HEK293T (cell line): ENCODE data around the gene ELP1.

Experiments used
- ARNT ChIP-seq: fragments of 450-650 bp; IDR thresholded peaks from 2 replicates; pipeline ENCODE4 v1.6.1; 2017; ENCODE audit warnings: mild to moderate bottlenecking
- BHLHE40 ChIP-seq: fragments of 450-650 bp; IDR thresholded peaks from 2 replicates; pipeline ENCODE4 v1.6.1; 2016; ENCODE audit warnings: mild to moderate bottlenecking, moderate library complexity, borderline replicate concordance
- CTBP1 ChIP-seq: fragments of 450-650 bp; IDR thresholded peaks from 2 replicates; pipeline ENCODE4 v1.6.1; 2016; ENCODE audit warnings: borderline replicate concordance
- FOXA1 ChIP-seq: fragments of 450-650 bp; IDR thresholded peaks from 2 replicates; pipeline ENCODE4 v1.6.1; 2016; ENCODE audit warnings: mild to moderate bottlenecking
- FOXK2 ChIP-seq: fragments of 450-650 bp; IDR thresholded peaks from 2 replicates; pipeline ENCODE4 v1.6.1; 2016; ENCODE audit warnings: mild to moderate bottlenecking
- FOXM1 ChIP-seq: fragments of 450-650 bp; IDR thresholded peaks from 2 replicates; pipeline ENCODE4 v1.6.1; 2017; ENCODE audit warnings: mild to moderate bottlenecking, borderline replicate concordance
- HDGF ChIP-seq: fragments of 450-650 bp; IDR thresholded peaks from 2 replicates; pipeline ENCODE4 v1.6.1; 2017; ENCODE audit warnings: antibody characterized with exemption, borderline replicate concordance
- L3MBTL2 ChIP-seq: fragments of 450-650 bp; conservative IDR thresholded peaks from 2 replicates; pipeline ENCODE4 v1.6.1; 2016; ENCODE audit warnings: mild to moderate bottlenecking
- SP1 ChIP-seq: fragments of 450-650 bp; IDR thresholded peaks from 2 replicates; pipeline ENCODE4 v1.6.1; 2017
- SUZ12 ChIP-seq: fragments of 450-650 bp; IDR thresholded peaks from 2 replicates; pipeline ENCODE4 v1.6.1; 2016; ENCODE audit warnings: mild to moderate bottlenecking
- TARDBP ChIP-seq: fragments of 450-650 bp; IDR thresholded peaks from 2 replicates; pipeline ENCODE4 v1.6.1; 2016

DNA sequence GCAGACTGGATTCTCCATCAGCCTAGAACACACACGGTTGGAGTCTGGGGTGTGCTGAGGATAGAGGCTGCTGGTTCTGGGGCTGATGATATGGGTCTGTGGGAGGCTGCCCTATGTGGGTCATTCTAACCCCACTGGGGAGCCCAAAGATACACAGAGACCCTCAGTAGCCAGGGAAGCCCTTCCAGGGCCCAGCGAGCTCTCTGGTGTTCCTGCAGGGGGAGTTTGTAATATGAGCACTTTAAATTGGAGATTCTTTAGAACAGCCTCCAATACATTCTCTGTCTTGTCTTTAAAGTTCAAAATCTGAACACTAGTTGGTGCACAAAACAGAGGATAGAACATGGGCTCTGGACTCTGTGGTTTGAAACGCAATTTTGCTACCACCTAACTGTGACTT, 69.5 kb downstream of the ELP1 start:
- TF ChIP-seq TARDBP (no peak), FOXM1 (no peak), SP1 (no peak), ARNT (no peak), SUZ12 (no peak), BHLHE40 (no peak), HDGF (no peak), FOXK2 (no peak), CTBP1 (no peak), FOXA1 (no peak), L3MBTL2 (no peak)
